Measurements from ENCODE around the gene SF1. TPM values are rescaled to one million over a fixed set of nuclear protein-coding genes. Genes with fewer than 3 reads are reported as not detected.

The SF1 gene
- total RNA-seq, 1 donor = 773 TPM

- H3K9me3 ChIP-seq (ENCODE audit: low read depth, low read length) = no peaks in the 10 kb centered on the region
- H3K4me3 ChIP-seq (ENCODE audit: low read length) = no peak overlapping the region
- H3K27me3 ChIP-seq (ENCODE audit: insufficient read depth, low read length) = peaks cover 47% of the 10 kb centered on the region
- H3K4me1 ChIP-seq (ENCODE audit: insufficient read depth, low read length) = peaks cover 11% of the 10 kb centered on the region
Measured at GRCh38 chr11:64714666-64715065, 63.7 kb downstream of the SF1 start.

Other genes with a start within 250 kb of the SF1 start
- not detected for gene SLC22A11, start 222.6 kb downstream of the SF1 start, total RNA-seq
- not detected for gene SLC22A12, start 187.3 kb downstream of the SF1 start, total RNA-seq
- 0.73 TPM for gene NRXN2, start 55.3 kb downstream of the SF1 start, total RNA-seq
- gene RASGRP2, start 34.4 kb downstream of the SF1 start, total RNA-seq = 126 TPM
- gene PYGM, start 18.6 kb downstream of the SF1 start, total RNA-seq = 4.8 TPM
- gene MAP4K2, start 24.7 kb upstream of the SF1 start, total RNA-seq = 41.6 TPM
- gene MEN1, start 32.0 kb upstream of the SF1 start, total RNA-seq = 4.0 TPM
- 1.7 TPM for gene CDC42BPG, start 66.1 kb upstream of the SF1 start, total RNA-seq
- 183 TPM for gene EHD1, start 100.1 kb upstream of the SF1 start, total RNA-seq
- 80.2 TPM for gene ATG2A, start 138.7 kb upstream of the SF1 start, total RNA-seq
- 5.8 TPM for gene PPP2R5B, start 146.1 kb upstream of the SF1 start, total RNA-seq
- not detected for gene GPHA2, start 157.4 kb upstream of the SF1 start, total RNA-seq
- not detected for gene MAJIN, start 193.6 kb upstream of the SF1 start, total RNA-seq
- not detected for gene BATF2, start 218.4 kb upstream of the SF1 start, total RNA-seq
- gene ARL2, start 235.6 kb upstream of the SF1 start, total RNA-seq = 14.2 TPM
- 12.9 TPM for gene SNX15, start 248.9 kb upstream of the SF1 start, total RNA-seq

All from mononuclear cell (primary cell).